ENCODE data around the gene MAN1C1. TPM values are rescaled to one million over a fixed set of nuclear protein-coding genes. Genes with fewer than 3 reads are reported as not detected.

MAN1C1 gene
- total RNA-seq, 1 experiment from 2014 or later: 73.9 TPM

DNA sequence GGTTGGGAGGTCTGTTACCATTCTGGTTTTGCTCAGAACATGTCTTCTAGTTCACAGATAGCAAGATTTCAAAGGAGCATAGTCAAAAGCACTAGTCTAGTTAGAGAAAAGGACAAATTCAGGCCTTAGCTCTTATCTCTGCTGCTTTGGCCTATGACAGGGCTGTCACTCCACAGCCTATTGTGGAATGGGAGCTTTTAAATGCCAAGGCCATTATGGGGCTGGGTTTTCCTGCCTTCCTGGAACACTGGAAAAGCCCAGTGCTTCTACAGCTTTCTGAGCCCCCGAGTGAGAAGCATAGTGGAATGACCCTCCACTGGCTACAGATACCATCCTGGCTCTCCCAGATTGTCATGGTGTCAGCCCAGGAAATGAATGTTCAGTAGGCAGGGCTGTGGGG lies 212.5 kb downstream of the MAN1C1 start:
- H3K27ac ChIP-seq: no peak overlapping the region
- no peak overlapping the region for H3K4me3 ChIP-seq
- no peaks in the 10 kb centered on the region for H3K27me3 ChIP-seq
- peaks cover 75% of the 10 kb centered on the region for H3K36me3 ChIP-seq
- no peaks in the 10 kb centered on the region for H3K9me3 ChIP-seq (replicated peaks)
- DNase-seq: no peak
- no peaks in the 10 kb centered on the region for H3K4me1 ChIP-seq

DNA sequence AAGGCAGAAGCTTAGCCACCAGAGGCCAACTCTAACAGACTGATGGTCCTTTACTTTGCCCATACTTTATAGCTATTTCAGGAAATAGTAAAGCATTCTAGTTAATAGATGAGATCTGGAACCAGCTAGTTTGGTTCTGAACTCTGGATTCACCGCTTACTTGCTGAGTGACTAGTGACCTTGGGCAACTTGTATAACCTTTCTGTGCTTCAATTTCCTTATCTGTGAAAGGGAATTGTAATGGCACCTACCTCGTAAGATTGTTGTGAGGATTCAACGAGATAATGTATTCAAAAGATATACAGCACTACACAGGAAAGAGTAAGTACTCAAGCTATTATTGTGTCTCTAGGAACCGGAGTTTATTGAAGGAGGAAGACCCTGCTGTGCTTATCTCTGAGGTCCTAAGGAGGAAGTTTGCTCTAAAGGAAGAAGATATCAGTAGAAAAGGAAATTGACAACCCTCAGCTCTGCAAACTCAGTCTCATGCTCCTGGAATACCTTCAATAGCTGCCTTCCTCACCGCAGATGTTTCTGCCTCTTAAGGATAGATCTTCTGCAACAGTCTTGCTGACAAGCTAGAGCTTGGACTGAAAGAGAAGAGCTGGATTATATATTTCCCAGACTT lies 215.1 kb downstream of the MAN1C1 start:
- Histone ChIP-seq H3K36me3 (peaks cover 87% of the 10 kb centered on the region), H3K27me3 (no peaks in the 10 kb centered on the region)
- DNase-seq: no peak

DNA sequence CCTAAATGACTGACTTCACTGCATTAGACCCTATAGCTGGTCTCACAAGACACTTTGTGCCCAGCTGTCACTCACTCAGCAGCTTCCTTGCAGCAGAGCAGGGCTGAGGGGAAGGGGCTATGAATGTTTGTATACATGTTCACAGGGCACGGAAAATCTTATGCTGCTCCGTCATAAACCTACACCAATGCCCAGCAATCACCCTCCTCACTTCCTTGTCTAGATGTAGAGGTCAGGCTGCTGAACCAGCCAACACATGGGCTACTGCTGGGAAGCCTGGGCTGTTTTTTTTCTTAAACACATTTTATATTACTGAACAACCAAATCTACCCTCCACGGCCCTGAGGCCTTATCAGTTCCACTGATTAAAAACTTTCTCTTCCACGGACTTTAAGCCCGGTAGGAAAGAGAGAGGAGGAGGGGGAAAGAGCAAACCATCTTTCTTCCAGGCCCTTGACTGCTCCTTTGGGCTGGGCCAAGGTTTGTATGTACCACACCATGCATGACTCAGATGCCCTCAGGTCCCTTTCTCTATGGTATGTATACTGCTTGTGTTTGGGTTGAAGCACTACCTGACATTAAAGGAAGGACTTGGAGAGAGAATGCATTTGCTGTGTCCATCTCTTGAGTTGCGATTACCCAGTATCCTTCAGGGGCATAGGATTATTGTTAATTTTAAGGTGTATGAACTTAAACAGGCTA lies 215.9 kb downstream of the MAN1C1 start:
- Histone ChIP-seq H3K9me3 (replicated peaks) (no peaks in the 10 kb centered on the region), H3K4me3 (no peak overlapping the region), H3K27me3 (no peaks in the 10 kb centered on the region), H3K36me3 (peaks cover 82% of the 10 kb centered on the region), H3K4me1 (no peaks in the 10 kb centered on the region), H3K27ac (no peak overlapping the region)
- DNase-seq: no peak

More for the DNA sequence above, 215.1 kb downstream of the MAN1C1 start:
- Histone ChIP-seq H3K4me1 (no peaks in the 10 kb centered on the region), H3K4me3 (no peak overlapping the region), H3K9me3 (replicated peaks) (no peaks in the 10 kb centered on the region), H3K27ac (no peak overlapping the region)

DNA sequence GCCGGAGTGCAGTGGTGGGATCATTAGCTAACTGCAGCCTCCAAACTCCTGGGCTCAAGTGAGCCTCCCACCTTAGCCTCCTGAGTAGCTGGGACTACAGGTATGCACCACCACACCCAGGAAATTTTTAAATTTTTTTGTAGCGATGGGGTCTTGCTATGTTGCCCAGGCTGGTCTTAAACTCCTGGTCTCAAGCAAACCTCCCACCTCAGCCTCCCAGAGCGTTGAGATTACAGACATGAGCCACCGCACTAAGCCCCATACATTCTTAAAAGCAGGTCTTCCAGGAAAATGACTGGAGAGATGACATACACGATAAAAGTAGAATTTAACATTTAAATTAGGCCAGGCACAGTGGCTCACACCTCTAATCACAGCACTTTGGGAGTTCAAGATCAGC lies 216.6 kb downstream of the MAN1C1 start:
- H3K9me3 ChIP-seq (replicated peaks): no peaks in the 10 kb centered on the region
- H3K36me3 ChIP-seq: peaks cover 76% of the 10 kb centered on the region
- H3K27ac ChIP-seq: no peak overlapping the region
- DNase-seq: no peak
- no peaks in the 10 kb centered on the region for H3K4me1 ChIP-seq
- H3K4me3 ChIP-seq: no peak overlapping the region
- H3K27me3 ChIP-seq: no peaks in the 10 kb centered on the region

Other genes starting within 250 kb of the MAN1C1 start
- gene RHCE, start 196.0 kb upstream of the MAN1C1 start, total RNA-seq (2014; rRNA removed; shearing (Covaris generic)): 0.18 and 0.28 TPM in 2 replicates
- gene MACO1, start 185.9 kb upstream of the MAN1C1 start, total RNA-seq (2014; rRNA removed; shearing (Covaris generic)): 17.3 and 17.5 TPM in 2 replicates
- 22.8 and 23.9 TPM in 2 replicates for gene LDLRAP1, start 73.2 kb upstream of the MAN1C1 start, total RNA-seq (2014; rRNA removed; shearing (Covaris generic))
- 63.1 and 64.3 TPM in 2 replicates for gene SELENON, start 183.4 kb downstream of the MAN1C1 start, total RNA-seq (2014; rRNA removed; shearing (Covaris generic))
- gene MTFR1L, start 203.2 kb downstream of the MAN1C1 start, total RNA-seq (2014; rRNA removed; shearing (Covaris generic)): 47.9 and 49.9 TPM in 2 replicates
- gene AUNIP, start 242.7 kb downstream of the MAN1C1 start, total RNA-seq (2014; rRNA removed; shearing (Covaris generic)): 28.9 and 34.3 TPM in 2 replicates

Data from SJCRH30 (cell line).